ENCODE results near the gene THEMIS. TPM values are rescaled to one million over a fixed set of nuclear protein-coding genes. Genes with fewer than 3 reads are reported as not detected.

The THEMIS gene
- total and polyA plus RNA-seq, 2 donors (not counting 1 experiment from before 2014, with no cell fraction given) = not detected

DNA sequence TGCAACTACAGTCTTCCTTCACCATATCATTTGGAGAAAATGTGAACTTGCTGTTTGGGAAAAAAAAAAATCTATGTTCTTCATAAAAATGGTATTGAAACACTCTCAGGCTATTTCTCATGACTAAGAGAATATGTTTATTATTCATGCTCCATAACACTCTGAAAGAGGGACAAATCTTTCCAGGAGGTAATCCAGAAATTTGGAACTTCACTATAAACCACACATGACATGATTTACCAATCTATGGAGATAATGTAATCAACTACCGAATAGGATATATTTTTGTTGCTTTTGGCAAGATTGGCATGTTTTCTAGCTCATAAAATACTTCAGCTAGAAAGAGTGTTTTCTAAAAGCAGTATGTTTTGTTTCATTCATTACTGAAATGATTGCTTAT, 56.3 kb downstream of the THEMIS start:
- H3K4me2 ChIP-seq (ENCODE audit: extremely low read depth, insufficient read depth, low read length) = no peak overlapping the region
- no peak overlapping the region for H3K9ac ChIP-seq (ENCODE audit: insufficient read depth, low read length)
- H3K9me3 ChIP-seq (ENCODE audit: control insufficient read depth, insufficient read depth, low read depth, low read length) = no peaks in the 10 kb centered on the region
- H3K27ac ChIP-seq (ENCODE audit: insufficient read depth, low read length) = no peak overlapping the region
- no peak overlapping the region for H2AFZ ChIP-seq (ENCODE audit: low read length)
- H3K36me3 ChIP-seq (ENCODE audit: control insufficient read depth, insufficient read depth, low read length) = no peaks in the 10 kb centered on the region
- H4K20me1 ChIP-seq (ENCODE audit: control insufficient read depth, extremely low read depth, insufficient read depth, low read length) = no peaks in the 10 kb centered on the region
- no peak for TF ChIP-seq EZH2 (IDR thresholded peaks at IDR 0.05; ENCODE audit: low read length, missing control alignments)
- TF ChIP-seq CTCF (conservative IDR thresholded peaks at IDR 0.05 in 1 of 2, IDR thresholded peaks at IDR 0.05 in 1 of 2; ENCODE audit: low read depth in 1 of 2, low read length in 2 of 2) = no peak
- no peaks in the 10 kb centered on the region for H3K27me3 ChIP-seq (ENCODE audit: control insufficient read depth, insufficient read depth, low read length)
- H3K79me2 ChIP-seq (ENCODE audit: control insufficient read depth, insufficient read depth, low read length) = no peaks in the 10 kb centered on the region
- no peak overlapping the region for H3K4me3 ChIP-seq (replicated peaks in 1 of 4; ENCODE audit: control extremely low read depth in 1 of 4, insufficient read depth in 1 of 4, low read depth in 3 of 4, low read length in 4 of 4)
- H3K4me1 ChIP-seq (ENCODE audit: control insufficient read depth, extremely low read depth, insufficient read depth, low read length) = no peaks in the 10 kb centered on the region
- DNase-seq (ENCODE audit: low read depth in 2 of 2) = peak; percentile 13 to 71

DNA sequence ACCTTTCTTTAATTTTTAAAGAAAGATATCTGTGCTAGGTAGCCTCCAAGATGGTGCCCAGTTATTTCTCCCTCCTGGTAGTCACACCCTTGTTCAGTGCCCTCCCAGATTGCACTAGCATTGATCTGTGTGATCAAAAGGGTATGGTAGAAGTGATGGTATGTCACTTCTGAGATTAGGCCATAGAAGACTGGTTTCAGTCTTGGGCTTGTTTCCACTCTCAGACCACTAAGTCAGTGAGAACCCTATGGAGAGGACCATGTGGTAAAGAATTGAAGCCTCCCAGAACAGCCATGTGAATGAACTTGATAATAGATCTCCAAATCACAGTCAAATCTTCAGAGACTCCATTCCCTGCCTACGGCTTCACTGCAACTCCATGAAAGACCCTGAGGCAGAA, 57.3 kb downstream of the THEMIS start:
- H3K27me3 ChIP-seq (ENCODE audit: control insufficient read depth, insufficient read depth, low read length) = no peaks in the 10 kb centered on the region
- no peak for DNase-seq (ENCODE audit: low read depth in 2 of 2)

DNA sequence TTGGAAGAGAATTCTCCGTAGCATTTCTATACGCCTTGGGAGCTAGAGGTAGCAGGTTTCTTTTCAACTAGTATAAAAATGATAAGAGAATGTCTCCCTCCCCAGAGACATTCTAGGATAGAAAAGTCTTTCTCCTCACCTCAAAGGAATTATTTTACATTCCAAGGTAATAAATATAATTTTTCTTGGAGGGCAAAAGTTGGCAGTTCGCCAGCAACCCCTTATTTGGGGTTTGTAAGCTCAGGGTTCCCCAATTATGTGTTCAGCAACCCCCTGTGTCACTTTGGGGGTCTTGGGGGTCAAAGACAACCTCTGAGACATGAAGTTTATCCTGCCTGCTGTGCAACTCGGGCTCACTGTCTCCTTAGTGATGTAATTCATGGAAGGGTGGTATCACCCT, 58.3 kb downstream of the THEMIS start:
- no peak overlapping the region for H2AFZ ChIP-seq (ENCODE audit: low read length)
- no peaks in the 10 kb centered on the region for H3K4me1 ChIP-seq (ENCODE audit: control insufficient read depth, extremely low read depth, insufficient read depth, low read length)
- no peaks in the 10 kb centered on the region for H4K20me1 ChIP-seq (ENCODE audit: control insufficient read depth, extremely low read depth, insufficient read depth, low read length)
- no peak overlapping the region for H3K27ac ChIP-seq (ENCODE audit: insufficient read depth, low read length)
- H3K79me2 ChIP-seq (ENCODE audit: control insufficient read depth, insufficient read depth, low read length) = no peaks in the 10 kb centered on the region
- H3K36me3 ChIP-seq (ENCODE audit: control insufficient read depth, insufficient read depth, low read length) = no peaks in the 10 kb centered on the region
- no peak overlapping the region for H3K9ac ChIP-seq (ENCODE audit: insufficient read depth, low read length)
- H3K4me3 ChIP-seq (replicated peaks in 1 of 4; ENCODE audit: control extremely low read depth in 1 of 4, insufficient read depth in 1 of 4, low read depth in 3 of 4, low read length in 4 of 4) = no peak overlapping the region
- TF ChIP-seq CTCF (conservative IDR thresholded peaks at IDR 0.05 in 1 of 2, IDR thresholded peaks at IDR 0.05 in 1 of 2; ENCODE audit: low read depth in 1 of 2, low read length in 2 of 2) = no peak
- TF ChIP-seq EZH2 (IDR thresholded peaks at IDR 0.05; ENCODE audit: low read length, missing control alignments) = no peak
- no peaks in the 10 kb centered on the region for H3K27me3 ChIP-seq (ENCODE audit: control insufficient read depth, insufficient read depth, low read length)
- no peak overlapping the region for H3K4me2 ChIP-seq (ENCODE audit: extremely low read depth, insufficient read depth, low read length)
- no peak for DNase-seq (ENCODE audit: low read depth in 2 of 2)
- H3K9me3 ChIP-seq (ENCODE audit: control insufficient read depth, insufficient read depth, low read depth, low read length) = no peaks in the 10 kb centered on the region

More for the DNA sequence above, 57.3 kb downstream of the THEMIS start:
- no peak overlapping the region for H3K4me2 ChIP-seq (ENCODE audit: extremely low read depth, insufficient read depth, low read length)
- no peak overlapping the region for H3K9ac ChIP-seq (ENCODE audit: insufficient read depth, low read length)
- H3K4me1 ChIP-seq (ENCODE audit: control insufficient read depth, extremely low read depth, insufficient read depth, low read length) = no peaks in the 10 kb centered on the region
- no peak overlapping the region for H2AFZ ChIP-seq (ENCODE audit: low read length)
- no peaks in the 10 kb centered on the region for H4K20me1 ChIP-seq (ENCODE audit: control insufficient read depth, extremely low read depth, insufficient read depth, low read length)
- H3K79me2 ChIP-seq (ENCODE audit: control insufficient read depth, insufficient read depth, low read length) = no peaks in the 10 kb centered on the region
- H3K9me3 ChIP-seq (ENCODE audit: control insufficient read depth, insufficient read depth, low read depth, low read length) = no peaks in the 10 kb centered on the region
- no peaks in the 10 kb centered on the region for H3K36me3 ChIP-seq (ENCODE audit: control insufficient read depth, insufficient read depth, low read length)
- H3K27ac ChIP-seq (ENCODE audit: insufficient read depth, low read length) = no peak overlapping the region
- H3K4me3 ChIP-seq (replicated peaks in 1 of 4; ENCODE audit: control extremely low read depth in 1 of 4, insufficient read depth in 1 of 4, low read depth in 3 of 4, low read length in 4 of 4) = no peak overlapping the region
- TF ChIP-seq CTCF (conservative IDR thresholded peaks at IDR 0.05 in 1 of 2, IDR thresholded peaks at IDR 0.05 in 1 of 2; ENCODE audit: low read depth in 1 of 2, low read length in 2 of 2) (no peak), EZH2 (IDR thresholded peaks at IDR 0.05; ENCODE audit: low read length, missing control alignments) (no peak)

All from fibroblast of lung (primary cell).